A549 treated with AZD9567 at 1 μM for 4 hours (cell line): Measurements from ENCODE around the gene POLR2F. TPM values are rescaled to one million over a fixed set of nuclear protein-coding genes. Genes with fewer than 3 reads are reported as not detected.

ENCODE experiments used
- total RNA-seq: library from RNA; stranded (reverse); fragments of 200-300 nt; extraction: Qiagen RNA extraction; gene quantifications from 5 replicates; pipeline ENCODE4 v1.2.3, GENCODE V29; 2022; ENCODE audit not compliant: insufficient read depth

Gene POLR2F
- 88.8 to 143 TPM (median 140 TPM) in 5 replicates for total RNA-seq

DNA sequence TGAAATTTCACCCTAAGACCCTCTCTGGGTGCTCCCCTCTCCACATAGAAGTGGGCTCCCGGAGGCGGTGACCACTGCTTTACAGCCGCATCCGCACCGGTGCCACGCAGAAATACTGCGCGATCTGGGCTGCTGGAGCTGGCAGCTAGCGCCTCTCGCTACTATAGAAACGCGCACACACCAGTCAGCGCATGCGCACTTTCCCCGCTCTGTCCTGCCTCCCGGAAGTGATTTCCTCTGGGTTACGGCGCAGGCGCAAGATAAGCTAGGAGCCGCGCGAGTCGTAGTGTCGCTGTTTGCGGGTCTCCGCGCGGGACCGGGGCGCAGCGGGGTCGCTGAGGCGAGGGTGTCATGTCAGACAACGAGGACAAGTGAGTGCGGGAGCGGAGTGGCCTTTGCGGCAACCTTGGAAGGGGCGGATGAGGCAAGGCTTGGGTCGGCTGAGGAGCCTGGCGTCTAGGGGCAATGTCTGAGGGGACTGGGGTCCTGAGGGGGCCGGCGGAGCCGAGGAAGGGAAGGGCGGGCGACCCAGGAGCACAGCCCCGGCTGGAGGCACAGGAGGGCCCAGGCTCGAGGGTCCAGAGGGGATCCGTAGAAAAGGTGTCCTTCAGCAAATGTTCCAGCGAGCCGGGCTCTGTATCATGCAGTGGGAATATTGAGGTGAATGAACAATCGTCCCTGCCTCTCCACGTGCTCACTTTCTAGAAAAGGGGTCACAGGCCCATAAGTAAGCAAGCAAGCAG, at the start of gene POLR2F, which contains the start of gene C22orf23:
Gene POLR2F, plus strand, starts transcription at position 263 of the 743 bp plus-strand sequence. Its CDS starts 89 bp downstream, at position 352.
Gene C22orf23, minus strand, starts transcription at position 165 of the 743 bp plus-strand sequence. CDS start 452 bp downstream, outside the sequence.

GRCh38 chr22:37905534-37906363, 47.8 kb upstream of the POLR2F start, which contains the start of gene MICALL1:
Gene MICALL1 (plus strand): TSS chr22:37906297. CDS start chr22:37906423, 126 bp downstream.

DNA sequence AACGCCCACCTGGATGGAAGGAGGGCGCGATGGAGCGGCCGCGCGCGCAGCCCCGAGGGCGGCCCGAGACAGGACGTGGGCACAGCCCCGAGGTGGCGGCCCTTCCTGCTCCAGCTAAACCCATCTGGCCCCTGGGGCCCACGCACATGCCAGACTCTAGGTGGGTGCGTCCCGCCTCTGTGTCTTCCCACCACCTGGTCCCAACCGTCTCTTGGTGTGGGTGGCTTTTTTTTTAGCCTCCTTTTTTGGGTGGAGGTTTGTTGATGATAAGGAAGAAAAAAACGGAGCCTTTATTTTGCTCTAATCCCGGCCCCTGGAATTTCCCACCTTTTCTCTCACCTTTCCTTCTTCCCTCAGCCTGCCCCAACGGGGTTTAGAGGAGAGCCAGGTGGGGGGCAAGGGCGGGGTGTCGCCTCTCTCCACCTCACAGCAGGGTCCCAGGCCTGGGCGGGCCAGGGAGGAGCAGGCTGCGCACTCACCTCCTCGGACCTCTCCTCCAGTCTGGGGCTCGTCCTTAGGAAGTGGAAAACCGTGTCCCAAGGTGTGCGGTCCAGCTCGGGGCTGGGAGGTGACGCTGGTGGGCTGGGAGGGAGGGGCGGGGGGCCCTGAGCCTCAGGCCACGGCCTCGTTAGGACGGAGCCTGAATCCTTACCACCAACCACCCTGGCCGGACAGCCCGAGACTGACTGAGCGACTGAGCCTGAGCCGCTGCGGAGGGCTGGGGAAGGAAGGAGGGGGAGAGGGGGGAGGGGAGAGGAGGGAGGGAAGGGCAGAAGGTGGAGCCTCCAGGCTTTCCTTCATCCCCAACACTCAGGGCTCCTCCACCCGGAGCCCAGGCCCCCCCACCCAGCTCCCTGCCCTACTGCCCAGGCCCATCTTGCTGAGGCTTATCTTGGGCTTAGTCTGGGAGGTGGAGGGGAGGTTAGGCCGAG, 30.6 kb downstream of the POLR2F start, which contains the start of gene SOX10:
Gene SOX10, minus strand, starts transcription at position 696 of the 932 bp plus-strand sequence. CDS start 771 bp downstream, outside the sequence.

Other genes starting within 250 kb of the POLR2F start
- gene GCAT, start 145.8 kb upstream of the POLR2F start, total RNA-seq, result 1.9 to 4.7 TPM (median 3.4 TPM) in 5 replicates
- gene GALR3, start 130.3 kb upstream of the POLR2F start, total RNA-seq, result not detected in 5 replicates
- gene ANKRD54, start 109.4 kb upstream of the POLR2F start, total RNA-seq, result 21.1 to 24.9 TPM (median 23.3 TPM) in 5 replicates
- 259 to 328 TPM (median 285 TPM) in 5 replicates for gene EIF3L, start 104.3 kb upstream of the POLR2F start, total RNA-seq
- 15.2 to 18.2 TPM (median 17.6 TPM) in 5 replicates for gene MICALL1, start 47.4 kb upstream of the POLR2F start, total RNA-seq
- 0.22 to 0.37 TPM (median 0.28 TPM) in 4 of 5 replicates, not detected in the other for gene C22orf23, start 98 bp upstream of the POLR2F start, total RNA-seq
- not detected in 5 replicates for gene SOX10, start 30.9 kb downstream of the POLR2F start, total RNA-seq
- 10.1 to 14.1 TPM (median 11.3 TPM) in 5 replicates for gene PICK1, start 103.7 kb downstream of the POLR2F start, total RNA-seq
- not detected in 5 replicates for gene SLC16A8, start 130.5 kb downstream of the POLR2F start, total RNA-seq
- 2.6 to 6.9 TPM (median 6.2 TPM) in 5 replicates for gene BAIAP2L2, start 157.0 kb downstream of the POLR2F start, total RNA-seq
- 3.2 to 5.0 TPM (median 3.7 TPM) in 4 of 5 replicates, not detected in the other for gene PLA2G6, start 228.1 kb downstream of the POLR2F start, total RNA-seq
- gene MAFF, start 248.3 kb downstream of the POLR2F start, total RNA-seq, result 17.8 to 25.2 TPM (median 19.2 TPM) in 5 replicates